ENCODE data around the gene FAM187B. TPM values are rescaled to one million over a fixed set of nuclear protein-coding genes. Genes with fewer than 3 reads are reported as not detected.

Gene FAM187B
- total and polyA plus RNA-seq, 7 donors: not detected

GRCh38 chr19:35236638-35237400 lies 8.3 kb upstream of the FAM187B start:
- intact Hi-C loops (cut with DNase I): no loop called here
- H3K4me3 ChIP-seq: no peak overlapping the region
- DNase-seq: no peak
- TF ChIP-seq POLR2A (IDR thresholded peaks at IDR 0.05): no peak
- TF ChIP-seq CTCF (IDR thresholded peaks at IDR 0.05): no peak
- TF ChIP-seq EP300 (IDR thresholded peaks at IDR 0.05): no peak
- TF ChIP-seq POLR2AphosphoS5 (IDR thresholded peaks at IDR 0.05): no peak
- peaks cover 0 to 5% (median 1%) of the 10 kb centered on the region in 4 donors for H3K9me3 ChIP-seq
- no peak overlapping the region for H3K27ac ChIP-seq
- H3K27me3 ChIP-seq: peaks cover 0 to 17% (median 5%) of the 10 kb centered on the region in 3 donors
- no peaks in the 10 kb centered on the region for H3K4me1 ChIP-seq
- no peaks in the 10 kb centered on the region for H3K36me3 ChIP-seq
- 74 to 75% methylated on average over 6 of the region's 6 CpGs for WGBS, 2 donors

- WGBS, 2 donors: 45 to 68% methylated on average over 5 of the region's 5 CpGs
- intact Hi-C loops (cut with DNase I): no loop called here
- H3K4me1 ChIP-seq: no peaks in the 10 kb centered on the region
These were observed 4.4 kb upstream of the FAM187B start for GRCh38 chr19:35232912-35233311.

GRCh38 chr19:35231956-35232645 lies 3.6 kb upstream of the FAM187B start:
- Histone ChIP-seq H3K4me1 (no peaks in the 10 kb centered on the region), H3K4me3 (no peak overlapping the region), H3K36me3 (no peaks in the 10 kb centered on the region), H3K9me3 (peaks cover 0 to 2% (median 0%) of the 10 kb centered on the region in 4 donors), H3K27me3 (peaks cover 0 to 6% (median 0%) of the 10 kb centered on the region in 3 donors), H3K27ac (no peak overlapping the region)
- WGBS, 2 donors: 88 to 91% methylated on average over 14 of the region's 14 CpGs
- no peak for TF ChIP-seq POLR2A (IDR thresholded peaks at IDR 0.05)
- TF ChIP-seq CTCF (IDR thresholded peaks at IDR 0.05): no peak
- TF ChIP-seq EP300 (IDR thresholded peaks at IDR 0.05): no peak
- TF ChIP-seq POLR2AphosphoS5 (IDR thresholded peaks at IDR 0.05): no peak
- no peak for DNase-seq
- intact Hi-C loops (cut with DNase I): no loop called here

More at GRCh38 chr19:35232912-35233311, 4.4 kb upstream of the FAM187B start:
- no peaks in the 10 kb centered on the region for H3K36me3 ChIP-seq
- no peak for DNase-seq
- no peak for TF ChIP-seq POLR2A (IDR thresholded peaks at IDR 0.05)
- H3K9me3 ChIP-seq: peaks cover 0 to 2% (median 0%) of the 10 kb centered on the region in 4 donors
- H3K4me3 ChIP-seq: no peak overlapping the region
- peaks cover 0 to 6% (median 0%) of the 10 kb centered on the region in 3 donors for H3K27me3 ChIP-seq
- H3K27ac ChIP-seq: no peak overlapping the region

GRCh38 chr19:35229601-35230000 lies 1.1 kb upstream of the FAM187B start:
- no peak for DNase-seq
- Histone ChIP-seq H3K27ac (no peak overlapping the region), H3K27me3 (peaks cover 0 to 25% (median 5%) of the 10 kb centered on the region in 3 donors), H3K36me3 (no peaks in the 10 kb centered on the region), H3K9me3 (peaks cover 0 to 2% (median 0%) of the 10 kb centered on the region in 4 donors), H3K4me1 (no peaks in the 10 kb centered on the region), H3K4me3 (no peak overlapping the region)
- TF ChIP-seq CTCF (IDR thresholded peaks at IDR 0.05) (no peak), POLR2A (IDR thresholded peaks at IDR 0.05) (no peak), POLR2AphosphoS5 (IDR thresholded peaks at IDR 0.05) (no peak), EP300 (IDR thresholded peaks at IDR 0.05) (no peak)
- WGBS, 2 donors: 94 to 96% methylated on average over 8 of the region's 8 CpGs
- intact Hi-C loops (cut with DNase I): no loop called here

- Histone ChIP-seq H3K9me3 (peaks cover 0 to 3% (median 0%) of the 10 kb centered on the region in 4 donors), H3K4me1 (no peaks in the 10 kb centered on the region), H3K27ac (no peak overlapping the region), H3K27me3 (peaks cover 0 to 38% (median 6%) of the 10 kb centered on the region in 3 donors), H3K36me3 (no peaks in the 10 kb centered on the region), H3K4me3 (no peak overlapping the region)
- no peak for DNase-seq
- TF ChIP-seq EP300 (IDR thresholded peaks at IDR 0.05) (no peak), CTCF (IDR thresholded peaks at IDR 0.05) (no peak), POLR2AphosphoS5 (IDR thresholded peaks at IDR 0.05) (no peak), POLR2A (IDR thresholded peaks at IDR 0.05) (no peak)
- intact Hi-C loops (cut with DNase I): no loop called here
- 91 to 92% methylated on average over 5 of the region's 5 CpGs for WGBS, 2 donors
These were observed 1.8 kb downstream of the FAM187B start for GRCh38 chr19:35226748-35227147.

Data from sigmoid colon (tissue), 7 donors.